SK-N-SH treated with all-trans-retinoic acid at 6 μM for 48 hours (cell line): ENCODE data around the gene RXRG.
"Not testable (repeated sequence)": the region's sequence is repeated elsewhere in the genome, so short reads cannot be mapped to it uniquely, and the experiment has no call there.

ENCODE experiments used
- ATAC-seq: fragments of 200-7000 bp; cut with Tn5 transposase; 3 replicates; pipeline ENCODE4 v1.9.1; 2020; ENCODE audit warnings: mild to moderate bottlenecking, moderate library complexity
- ARNTL ChIP-seq: fragments of 450-650 bp; formaldehyde crosslinking; IDR thresholded peaks from 2 replicates; pipeline ENCODE4 v1.5.0; 2020; ENCODE audit warnings: low read depth, mild to moderate bottlenecking, moderate library complexity, borderline replicate concordance
- BACH2 ChIP-seq: fragments of 250-450 bp; sonication (Bioruptor Pico); IDR thresholded peaks from 2 replicates; pipeline ENCODE4 v1.9.0; 2021; ENCODE audit warnings: mild to moderate bottlenecking, borderline replicate concordance
- CSDC2 ChIP-seq: fragments of 250-450 bp; sonication (Bioruptor Pico); IDR thresholded peaks from 2 replicates; pipeline ENCODE4 v1.5.0; 2020; ENCODE audit warnings: mild to moderate bottlenecking, moderate library complexity
- ESRRG ChIP-seq: fragments of 250-450 bp; sonication (Bioruptor Pico); IDR thresholded peaks from 2 replicates; pipeline ENCODE4 v1.6.1; 2021; ENCODE audit warnings: mild to moderate bottlenecking
- OSR1 ChIP-seq: fragments of 250-450 bp; sonication (Bioruptor Pico); IDR thresholded peaks from 2 replicates; pipeline ENCODE4 v1.8.0; 2022; ENCODE audit warnings: moderate library complexity, mild to moderate bottlenecking, inconsistent platforms
- PPARA ChIP-seq: fragments of 250-450 bp; sonication (Bioruptor Pico); IDR thresholded peaks from 2 replicates; pipeline ENCODE4 v1.5.0; 2020; ENCODE audit warnings: mild to moderate bottlenecking, borderline replicate concordance
- RARB ChIP-seq: fragments of 250-450 bp; sonication (Bioruptor Pico); IDR thresholded peaks from 2 replicates; pipeline ENCODE4 v1.8.0; 2021; ENCODE audit warnings: mild to moderate bottlenecking, moderate library complexity
- SNAI2 ChIP-seq: fragments of 250-450 bp; sonication (Bioruptor Pico); IDR thresholded peaks from 2 replicates; pipeline ENCODE4 v1.5.0; 2020; ENCODE audit warnings: mild to moderate bottlenecking, moderate library complexity
- TCF4 ChIP-seq: fragments of 250-450 bp; sonication (Bioruptor Pico); IDR thresholded peaks from 2 replicates; pipeline ENCODE4 v1.8.0; 2021; ENCODE audit warnings: mild to moderate bottlenecking, moderate library complexity, borderline replicate concordance
- TOX ChIP-seq: fragments of 250-450 bp; sonication (Bioruptor Pico); IDR thresholded peaks from 2 replicates; pipeline ENCODE4 v1.8.0; 2021; ENCODE audit warnings: mild to moderate bottlenecking, moderate library complexity, borderline replicate concordance
- ZC3H10 ChIP-seq: fragments of 250-450 bp; sonication (Bioruptor Pico); IDR thresholded peaks from 2 replicates; pipeline ENCODE4 v1.5.1; 2021; ENCODE audit warnings: mild to moderate bottlenecking, moderate library complexity
- ZFP3 ChIP-seq: fragments of 250-450 bp; sonication (Bioruptor Pico); IDR thresholded peaks from 2 replicates; pipeline ENCODE4 v1.5.0; 2020; ENCODE audit warnings: mild to moderate bottlenecking, moderate library complexity
- ZFP30 ChIP-seq: fragments of 450-650 bp; formaldehyde crosslinking; IDR thresholded peaks from 2 replicates; pipeline ENCODE4 v1.5.0; 2022; ENCODE audit warnings: mild to moderate bottlenecking, moderate library complexity
- ZNF70 ChIP-seq: fragments of 450-650 bp; formaldehyde crosslinking; IDR thresholded peaks from 2 replicates; pipeline ENCODE4 v1.5.0; 2020; ENCODE audit warnings: mild to moderate bottlenecking, moderate library complexity
- ZNF8 ChIP-seq: fragments of 450-650 bp; formaldehyde crosslinking; IDR thresholded peaks from 2 replicates; pipeline ENCODE4 v1.5.0; 2020; ENCODE audit warnings: mild to moderate bottlenecking, moderate library complexity
- TF ChIP-seq, protein P1 (sequence below): fragments of 250-450 bp; sonication (Bioruptor Pico); IDR thresholded peaks from 2 replicates; pipeline ENCODE4 v1.8.0; 2020; ENCODE audit warnings: mild to moderate bottlenecking, moderate library complexity, borderline replicate concordance
- TF ChIP-seq, protein P2 (sequence below): fragments of 250-450 bp; sonication (Bioruptor Pico); IDR thresholded peaks from 2 replicates; pipeline ENCODE4 v1.5.1; 2021; ENCODE audit warnings: mild to moderate bottlenecking, moderate library complexity
- TF ChIP-seq, protein P3 (sequence below): fragments of 250-450 bp; sonication (Bioruptor Pico); IDR thresholded peaks from 2 replicates; pipeline ENCODE4 v1.5.1; 2020; ENCODE audit warnings: low read depth, mild to moderate bottlenecking, moderate library complexity
- TF ChIP-seq, protein P4 (sequence below): fragments of 250-450 bp; sonication (Bioruptor Pico); IDR thresholded peaks from 2 replicates; pipeline ENCODE4 v1.5.0; 2020; ENCODE audit warnings: mild to moderate bottlenecking, moderate library complexity

The RXRG gene

DNA sequence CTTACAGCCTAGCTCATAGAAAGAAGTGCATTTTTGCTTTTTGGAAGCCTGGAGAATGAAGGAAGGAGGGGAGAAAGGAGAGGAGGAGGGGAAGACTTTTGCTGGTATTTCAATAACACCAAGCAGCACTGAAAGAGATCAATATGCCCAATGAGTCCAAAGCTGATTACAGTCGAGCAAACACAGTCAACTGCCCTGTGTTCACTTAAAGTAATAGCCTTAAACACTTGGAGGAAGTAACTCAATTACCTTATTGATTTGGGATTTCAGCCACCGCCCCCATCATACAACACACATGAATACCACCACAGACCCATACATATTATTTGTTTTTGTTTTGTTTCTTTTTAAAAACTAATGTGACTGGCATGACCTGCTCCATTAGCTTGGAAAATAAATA, 23.3 kb upstream of the RXRG start:
- no peak for ATAC-seq

DNA sequence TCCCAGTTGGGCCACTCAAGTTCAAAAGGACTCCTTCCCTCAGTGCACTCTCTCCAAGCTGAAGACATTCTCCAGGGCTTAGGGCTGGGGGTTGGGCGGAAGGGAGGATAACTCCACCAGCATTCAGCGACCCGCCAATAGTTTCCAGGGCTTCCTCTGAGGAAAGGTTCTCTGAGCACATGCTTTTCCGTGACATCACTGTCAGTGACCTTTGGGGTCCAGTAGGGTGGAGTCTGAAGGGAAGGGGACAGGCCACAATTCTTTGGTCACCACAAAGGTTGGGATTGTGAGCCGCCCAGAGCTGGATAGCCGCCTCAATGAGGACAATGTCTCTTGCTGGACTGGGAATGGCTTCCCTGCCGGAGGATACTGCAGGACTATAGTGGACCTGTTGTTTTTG, 22.8 kb upstream of the RXRG start:
- no peak for ATAC-seq
- TF ChIP-seq ZC3H10 (no peak), ZFP30 (CRISPR knock-in tag) (no peak), RARB (CRISPR knock-in tag) (no peak)
- TF ChIP-seq, protein P1, sequence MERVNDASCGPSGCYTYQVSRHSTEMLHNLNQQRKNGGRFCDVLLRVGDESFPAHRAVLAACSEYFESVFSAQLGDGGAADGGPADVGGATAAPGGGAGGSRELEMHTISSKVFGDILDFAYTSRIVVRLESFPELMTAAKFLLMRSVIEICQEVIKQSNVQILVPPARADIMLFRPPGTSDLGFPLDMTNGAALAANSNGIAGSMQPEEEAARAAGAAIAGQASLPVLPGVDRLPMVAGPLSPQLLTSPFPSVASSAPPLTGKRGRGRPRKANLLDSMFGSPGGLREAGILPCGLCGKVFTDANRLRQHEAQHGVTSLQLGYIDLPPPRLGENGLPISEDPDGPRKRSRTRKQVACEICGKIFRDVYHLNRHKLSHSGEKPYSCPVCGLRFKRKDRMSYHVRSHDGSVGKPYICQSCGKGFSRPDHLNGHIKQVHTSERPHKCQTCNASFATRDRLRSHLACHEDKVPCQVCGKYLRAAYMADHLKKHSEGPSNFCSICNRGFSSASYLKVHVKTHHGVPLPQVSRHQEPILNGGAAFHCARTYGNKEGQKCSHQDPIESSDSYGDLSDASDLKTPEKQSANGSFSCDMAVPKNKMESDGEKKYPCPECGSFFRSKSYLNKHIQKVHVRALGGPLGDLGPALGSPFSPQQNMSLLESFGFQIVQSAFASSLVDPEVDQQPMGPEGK (CRISPR knock-in tag): no peak

More for the DNA sequence above, 23.3 kb upstream of the RXRG start:
- TF ChIP-seq ZFP3: no peak
- no peak for TF ChIP-seq OSR1 (CRISPR knock-in tag)
- TF ChIP-seq ARNTL (CRISPR knock-in tag): no peak
- TF ChIP-seq ZFP30 (CRISPR knock-in tag): no peak
- no peak for TF ChIP-seq BACH2 (CRISPR knock-in tag)
- no peak for TF ChIP-seq TCF4 (CRISPR knock-in tag)
- TF ChIP-seq, protein P2, sequence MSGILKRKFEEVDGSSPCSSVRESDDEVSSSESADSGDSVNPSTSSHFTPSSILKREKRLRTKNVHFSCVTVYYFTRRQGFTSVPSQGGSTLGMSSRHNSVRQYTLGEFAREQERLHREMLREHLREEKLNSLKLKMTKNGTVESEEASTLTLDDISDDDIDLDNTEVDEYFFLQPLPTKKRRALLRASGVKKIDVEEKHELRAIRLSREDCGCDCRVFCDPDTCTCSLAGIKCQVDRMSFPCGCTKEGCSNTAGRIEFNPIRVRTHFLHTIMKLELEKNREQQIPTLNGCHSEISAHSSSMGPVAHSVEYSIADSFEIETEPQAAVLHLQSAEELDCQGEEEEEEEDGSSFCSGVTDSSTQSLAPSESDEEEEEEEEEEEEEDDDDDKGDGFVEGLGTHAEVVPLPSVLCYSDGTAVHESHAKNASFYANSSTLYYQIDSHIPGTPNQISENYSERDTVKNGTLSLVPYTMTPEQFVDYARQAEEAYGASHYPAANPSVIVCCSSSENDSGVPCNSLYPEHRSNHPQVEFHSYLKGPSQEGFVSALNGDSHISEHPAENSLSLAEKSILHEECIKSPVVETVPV (CRISPR knock-in tag): no peak
- no peak for TF ChIP-seq ZC3H10
- TF ChIP-seq SNAI2 (CRISPR knock-in tag): no peak
- TF ChIP-seq TOX: no peak
- TF ChIP-seq, protein P3, sequence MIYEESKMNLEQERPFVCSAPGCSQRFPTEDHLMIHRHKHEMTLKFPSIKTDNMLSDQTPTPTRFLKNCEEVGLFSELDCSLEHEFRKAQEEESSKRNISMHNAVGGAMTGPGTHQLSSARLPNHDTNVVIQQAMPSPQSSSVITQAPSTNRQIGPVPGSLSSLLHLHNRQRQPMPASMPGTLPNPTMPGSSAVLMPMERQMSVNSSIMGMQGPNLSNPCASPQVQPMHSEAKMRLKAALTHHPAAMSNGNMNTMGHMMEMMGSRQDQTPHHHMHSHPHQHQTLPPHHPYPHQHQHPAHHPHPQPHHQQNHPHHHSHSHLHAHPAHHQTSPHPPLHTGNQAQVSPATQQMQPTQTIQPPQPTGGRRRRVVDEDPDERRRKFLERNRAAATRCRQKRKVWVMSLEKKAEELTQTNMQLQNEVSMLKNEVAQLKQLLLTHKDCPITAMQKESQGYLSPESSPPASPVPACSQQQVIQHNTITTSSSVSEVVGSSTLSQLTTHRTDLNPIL: no peak
- TF ChIP-seq, protein P4, sequence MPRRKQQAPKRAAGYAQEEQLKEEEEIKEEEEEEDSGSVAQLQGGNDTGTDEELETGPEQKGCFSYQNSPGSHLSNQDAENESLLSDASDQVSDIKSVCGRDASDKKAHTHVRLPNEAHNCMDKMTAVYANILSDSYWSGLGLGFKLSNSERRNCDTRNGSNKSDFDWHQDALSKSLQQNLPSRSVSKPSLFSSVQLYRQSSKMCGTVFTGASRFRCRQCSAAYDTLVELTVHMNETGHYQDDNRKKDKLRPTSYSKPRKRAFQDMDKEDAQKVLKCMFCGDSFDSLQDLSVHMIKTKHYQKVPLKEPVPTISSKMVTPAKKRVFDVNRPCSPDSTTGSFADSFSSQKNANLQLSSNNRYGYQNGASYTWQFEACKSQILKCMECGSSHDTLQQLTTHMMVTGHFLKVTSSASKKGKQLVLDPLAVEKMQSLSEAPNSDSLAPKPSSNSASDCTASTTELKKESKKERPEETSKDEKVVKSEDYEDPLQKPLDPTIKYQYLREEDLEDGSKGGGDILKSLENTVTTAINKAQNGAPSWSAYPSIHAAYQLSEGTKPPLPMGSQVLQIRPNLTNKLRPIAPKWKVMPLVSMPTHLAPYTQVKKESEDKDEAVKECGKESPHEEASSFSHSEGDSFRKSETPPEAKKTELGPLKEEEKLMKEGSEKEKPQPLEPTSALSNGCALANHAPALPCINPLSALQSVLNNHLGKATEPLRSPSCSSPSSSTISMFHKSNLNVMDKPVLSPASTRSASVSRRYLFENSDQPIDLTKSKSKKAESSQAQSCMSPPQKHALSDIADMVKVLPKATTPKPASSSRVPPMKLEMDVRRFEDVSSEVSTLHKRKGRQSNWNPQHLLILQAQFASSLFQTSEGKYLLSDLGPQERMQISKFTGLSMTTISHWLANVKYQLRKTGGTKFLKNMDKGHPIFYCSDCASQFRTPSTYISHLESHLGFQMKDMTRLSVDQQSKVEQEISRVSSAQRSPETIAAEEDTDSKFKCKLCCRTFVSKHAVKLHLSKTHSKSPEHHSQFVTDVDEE (CRISPR knock-in tag): no peak

DNA sequence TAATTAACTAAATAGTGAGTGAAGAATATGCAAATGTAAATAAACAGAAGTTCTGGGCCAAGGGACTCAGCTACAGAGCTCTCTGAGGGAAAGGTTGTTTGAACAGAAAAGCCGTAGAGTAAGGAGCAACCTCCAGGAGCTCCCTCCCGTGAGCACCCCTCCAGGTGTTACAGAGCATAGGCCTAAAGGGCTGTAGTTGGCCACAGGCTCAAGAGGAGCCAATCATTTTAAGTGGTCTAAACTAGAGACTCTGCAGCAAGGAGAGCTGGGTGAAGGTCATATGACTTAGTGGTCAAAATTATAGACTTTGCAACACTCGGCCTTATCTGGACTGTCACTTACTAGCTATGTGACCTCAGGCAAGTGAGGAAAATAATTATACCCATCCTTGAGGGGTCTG, 19.1 kb upstream of the RXRG start:
- TF ChIP-seq SNAI2 (CRISPR knock-in tag) (no peak), BACH2 (CRISPR knock-in tag) (no peak), PPARA (CRISPR knock-in tag) (no peak), ZNF8 (CRISPR knock-in tag) (no peak), ZNF70 (CRISPR knock-in tag) (no peak), OSR1 (CRISPR knock-in tag) (no peak), CSDC2 (CRISPR knock-in tag) (no peak), ARNTL (CRISPR knock-in tag) (no peak), TCF4 (CRISPR knock-in tag) (no peak), ESRRG (CRISPR knock-in tag) (no peak), ZFP3 (no peak), TOX (no peak), ZFP30 (CRISPR knock-in tag) (no peak)
- TF ChIP-seq, protein P3: no peak
- TF ChIP-seq, protein P2 (CRISPR knock-in tag): no peak
- TF ChIP-seq, protein P4 (CRISPR knock-in tag): no peak
- TF ChIP-seq, all 23 proteins: peak for 0
- no peak for ATAC-seq

DNA sequence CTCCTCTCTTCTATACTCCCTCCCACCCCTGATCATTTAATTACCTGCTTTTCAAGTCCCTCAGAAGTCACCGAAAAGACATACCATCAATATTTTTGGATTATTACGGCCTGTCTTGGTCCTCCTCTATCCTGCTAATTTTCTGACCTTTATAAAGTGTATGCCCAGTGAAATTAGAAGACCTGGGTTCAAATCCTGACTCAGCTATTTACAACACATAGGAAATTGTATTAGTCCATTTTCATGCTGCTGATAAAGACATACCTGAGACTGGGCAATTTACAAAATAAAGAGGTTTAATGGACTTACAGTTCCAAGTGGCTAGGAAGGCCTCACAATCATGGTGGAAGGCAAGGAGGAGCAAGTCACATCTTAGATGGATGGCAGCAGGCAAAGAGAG, 14.8 kb upstream of the RXRG start:
- not testable (repeated sequence) for ATAC-seq
